Activated naive CD4-positive, alpha-beta T cell treated with anti-CD3 and anti-CD28 coated beads, Interleukin-2, amount 50 U/mL, for 24 hours (primary cell): Measurements from ENCODE around the gene THTPA.
A peak's percentile ranks its signal among the peaks of the same experiment; 100 is the strongest.
"Not testable (repeated sequence)": the region's sequence is repeated elsewhere in the genome, so short reads cannot be mapped to it uniquely, and the experiment has no call there.

ENCODE experiments used
- H3K27ac Mint-ChIP-seq: one replicate; pipeline ENCODE4 v1.8.0; 2021; ENCODE audit warnings: mild to moderate bottlenecking, mixed read lengths
- H3K27me3 Mint-ChIP-seq: one replicate; pipeline ENCODE4 v1.8.0; 2021; ENCODE audit warnings: mixed read lengths
- H3K36me3 Mint-ChIP-seq: one replicate; pipeline ENCODE4 v1.8.0; 2021; ENCODE audit warnings: mixed read lengths
- H3K4me1 Mint-ChIP-seq: one replicate; pipeline ENCODE4 v1.8.0; 2021; ENCODE audit warnings: mixed read lengths
- H3K4me3 Mint-ChIP-seq: one replicate; pipeline ENCODE4 v1.8.0; 2021; ENCODE audit warnings: mild to moderate bottlenecking, mixed read lengths
- H3K9me3 Mint-ChIP-seq: one replicate; pipeline ENCODE4 v1.8.0; 2021; ENCODE audit warnings: mixed read lengths

The THTPA gene

GRCh38 chr14:23603103-23603502 is 47.0 kb downstream of the THTPA start:
- peaks cover 13% of the 10 kb centered on the region for H3K4me1 Mint-ChIP-seq
- H3K27ac Mint-ChIP-seq = no peak overlapping the region
- no peak overlapping the region for H3K4me3 Mint-ChIP-seq
- H3K9me3 Mint-ChIP-seq = no peaks in the 10 kb centered on the region
- H3K27me3 Mint-ChIP-seq = no peaks in the 10 kb centered on the region
- no peaks in the 10 kb centered on the region for H3K36me3 Mint-ChIP-seq

DNA sequence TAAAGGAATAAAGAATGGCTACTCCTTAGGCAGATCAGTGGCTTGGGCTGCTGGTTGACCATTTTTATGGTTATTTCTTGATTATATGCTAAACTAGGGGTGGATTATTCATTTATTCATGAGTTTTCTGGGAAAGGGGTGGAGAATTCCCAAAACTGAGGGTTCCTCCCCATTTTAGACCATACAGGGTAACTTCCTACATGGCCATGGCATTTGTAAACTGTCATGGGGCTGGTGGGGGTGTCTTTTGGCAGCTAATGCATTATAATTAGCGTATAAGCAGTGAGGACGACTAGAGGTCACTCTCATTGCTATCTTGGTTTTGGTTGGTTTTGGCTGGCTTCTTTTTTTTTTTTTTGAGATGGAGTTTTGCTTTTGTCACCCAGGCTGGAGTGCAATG is 48.1 kb downstream of the THTPA start:
- H3K27me3 Mint-ChIP-seq = no peaks in the 10 kb centered on the region
- H3K4me1 Mint-ChIP-seq = peaks cover 20% of the 10 kb centered on the region
- no peak overlapping the region for H3K27ac Mint-ChIP-seq
- peaks cover 2% of the 10 kb centered on the region for H3K36me3 Mint-ChIP-seq
- no peak overlapping the region for H3K4me3 Mint-ChIP-seq
- peaks cover 5% of the 10 kb centered on the region for H3K9me3 Mint-ChIP-seq

DNA sequence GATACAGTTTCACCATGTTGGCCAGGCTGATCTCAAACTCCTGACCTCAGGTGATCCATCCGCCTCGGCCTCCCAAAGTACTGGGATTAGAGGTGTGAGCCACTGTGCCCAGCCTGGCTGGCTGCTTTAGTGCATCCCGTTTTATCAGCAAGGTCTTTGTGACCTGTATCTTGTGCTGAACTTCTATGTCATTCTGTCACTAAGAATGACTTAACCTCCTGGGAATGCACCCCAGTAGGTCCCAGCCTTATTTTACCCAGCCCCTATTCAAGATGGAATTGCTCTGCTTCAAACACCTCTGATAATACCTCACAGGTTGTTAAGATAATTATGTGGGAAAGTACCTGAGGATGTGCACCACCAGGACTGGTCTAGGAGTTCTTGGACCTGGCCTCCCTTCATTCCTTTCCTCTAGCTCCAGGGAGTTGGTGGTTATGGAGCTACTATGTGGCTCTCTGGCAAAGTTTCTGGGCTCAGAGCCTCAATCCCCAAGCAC is 48.7 kb downstream of the THTPA start:
- Mint-ChIP-seq H3K4me1 (peaks cover 25% of the 10 kb centered on the region), H3K9me3 (peaks cover 6% of the 10 kb centered on the region), H3K4me3 (no peak overlapping the region), H3K27ac (no peak overlapping the region), H3K27me3 (no peaks in the 10 kb centered on the region), H3K36me3 (peaks cover 2% of the 10 kb centered on the region)

DNA sequence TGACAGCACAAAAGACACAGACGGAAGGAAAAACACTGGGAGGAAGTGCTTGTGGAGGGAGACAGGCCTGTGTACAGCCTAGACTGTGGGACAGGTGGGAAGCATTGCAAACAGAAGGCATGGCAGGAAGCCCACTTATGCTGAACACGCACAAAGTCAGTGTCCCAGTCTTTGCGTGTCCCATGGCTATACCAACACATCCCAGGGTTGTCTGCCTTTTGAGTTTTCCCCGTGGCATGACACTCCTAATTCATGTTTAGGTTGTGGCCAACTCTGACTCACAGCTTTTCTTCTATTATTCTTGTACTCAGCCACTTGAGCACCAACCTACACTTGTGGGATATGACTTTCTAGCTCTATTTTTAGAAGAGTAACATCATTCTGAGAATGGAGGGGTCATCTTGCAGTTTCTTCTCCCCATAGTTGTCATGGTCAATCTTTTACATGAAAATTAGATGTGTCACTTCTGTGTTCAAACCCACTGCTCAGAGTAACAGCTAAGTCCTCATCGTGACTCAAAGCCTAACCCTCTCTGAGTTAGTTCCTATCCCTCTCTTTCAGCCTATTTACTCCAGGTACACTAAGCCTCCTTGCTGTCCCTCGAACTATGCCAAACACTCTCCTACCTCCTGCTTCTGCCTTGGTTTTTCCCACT is 50.0 kb downstream of the THTPA start:
- H3K9me3 Mint-ChIP-seq = peaks cover 6% of the 10 kb centered on the region
- no peak overlapping the region for H3K27ac Mint-ChIP-seq
- no peaks in the 10 kb centered on the region for H3K27me3 Mint-ChIP-seq
- peaks cover 39% of the 10 kb centered on the region for H3K4me1 Mint-ChIP-seq
- H3K4me3 Mint-ChIP-seq = no peak overlapping the region
- H3K36me3 Mint-ChIP-seq = peaks cover 3% of the 10 kb centered on the region

DNA sequence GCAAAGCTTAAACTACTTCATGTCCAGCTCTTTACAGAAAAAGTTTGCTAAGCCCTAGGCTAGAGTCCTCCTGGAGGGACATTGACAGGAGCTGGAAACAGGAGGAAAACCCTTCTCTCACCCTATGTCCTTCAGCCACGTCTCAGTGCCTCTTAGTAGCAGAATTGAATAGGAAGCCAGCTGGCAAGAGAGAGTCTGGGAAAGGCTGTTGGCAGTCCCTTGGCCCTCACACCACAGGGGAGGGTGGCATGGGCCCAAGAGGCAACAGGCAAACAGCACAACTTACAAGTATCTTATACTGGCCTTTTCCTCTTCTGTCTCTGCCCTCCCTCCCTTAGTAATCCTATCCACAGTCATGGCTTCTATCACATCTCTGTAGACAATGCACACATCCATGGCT is 52.4 kb downstream of the THTPA start:
- Mint-ChIP-seq H3K4me3 (no peak overlapping the region), H3K4me1 (peaks cover 50% of the 10 kb centered on the region), H3K27me3 (no peaks in the 10 kb centered on the region)

GRCh38 chr14:23609001-23609400 is 52.9 kb downstream of the THTPA start:
- H3K27ac Mint-ChIP-seq = peak overlapping the region; percentile 84
- H3K4me1 Mint-ChIP-seq = peaks cover 50% of the 10 kb centered on the region

More for the DNA sequence above, 52.4 kb downstream of the THTPA start:
- H3K27ac Mint-ChIP-seq = peak overlapping the region; percentile 84
- peaks cover 3% of the 10 kb centered on the region for H3K36me3 Mint-ChIP-seq
- peaks cover 6% of the 10 kb centered on the region for H3K9me3 Mint-ChIP-seq

GRCh38 chr14:23609411-23610089 is 53.5 kb downstream of the THTPA start:
- Mint-ChIP-seq H3K4me1 (peaks cover 50% of the 10 kb centered on the region), H3K27ac (peak overlapping the region; percentile 84), H3K4me3 (peak overlapping the region; percentile 24)
- H3K9me3 Mint-ChIP-seq, H3K36me3 Mint-ChIP-seq, H3K27me3 Mint-ChIP-seq: not testable (repeated sequence)

More at GRCh38 chr14:23609001-23609400, 52.9 kb downstream of the THTPA start:
- Mint-ChIP-seq H3K36me3 (peaks cover 3% of the 10 kb centered on the region), H3K4me3 (peak overlapping the region; percentile 17), H3K9me3 (peaks cover 6% of the 10 kb centered on the region), H3K27me3 (no peaks in the 10 kb centered on the region)
